HG02884 (cell line): ENCODE data around the gene EPN2.
A peak's percentile ranks its signal among the peaks of the same experiment; 100 is the strongest.

Experiments
- ATAC-seq: cut with Tn5 transposase; IDR thresholded peaks from one replicate; pipeline ENCODE4 v1.9.1; 2021; ENCODE audit warnings: mild to moderate bottlenecking, moderate library complexity; ENCODE audit not compliant: unreplicated experiment

Gene EPN2

DNA sequence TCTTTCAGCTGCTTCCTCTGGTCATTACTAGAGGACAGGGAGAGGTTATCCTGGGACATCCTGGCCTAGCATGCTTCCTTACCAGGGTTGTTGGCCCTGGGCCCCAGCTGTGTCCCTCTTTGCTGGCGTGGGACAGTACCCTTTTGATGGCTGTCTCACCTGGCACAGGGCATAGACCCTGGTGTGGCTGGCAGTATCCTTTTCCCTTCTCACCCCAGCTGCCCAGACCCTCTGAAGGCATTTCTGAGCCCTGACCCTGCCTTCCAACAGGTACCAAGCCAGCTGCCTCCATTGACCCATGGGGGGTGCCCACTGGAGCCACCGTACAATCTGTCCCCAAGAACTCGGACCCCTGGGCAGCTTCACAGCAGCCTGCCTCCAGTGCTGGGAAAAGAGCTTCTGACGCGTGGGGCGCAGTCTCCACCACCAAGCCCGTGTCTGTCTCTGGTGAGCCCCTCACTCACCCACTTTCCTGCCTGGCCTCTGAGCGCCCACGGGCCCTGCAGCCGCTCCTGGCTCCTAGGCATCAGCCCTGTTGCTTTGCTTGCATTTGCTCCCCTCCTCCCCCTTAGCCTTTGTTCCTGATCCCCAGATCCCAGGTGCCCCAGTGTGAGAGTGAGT lies 91.4 kb downstream of the EPN2 start:
- no peak for ATAC-seq

DNA sequence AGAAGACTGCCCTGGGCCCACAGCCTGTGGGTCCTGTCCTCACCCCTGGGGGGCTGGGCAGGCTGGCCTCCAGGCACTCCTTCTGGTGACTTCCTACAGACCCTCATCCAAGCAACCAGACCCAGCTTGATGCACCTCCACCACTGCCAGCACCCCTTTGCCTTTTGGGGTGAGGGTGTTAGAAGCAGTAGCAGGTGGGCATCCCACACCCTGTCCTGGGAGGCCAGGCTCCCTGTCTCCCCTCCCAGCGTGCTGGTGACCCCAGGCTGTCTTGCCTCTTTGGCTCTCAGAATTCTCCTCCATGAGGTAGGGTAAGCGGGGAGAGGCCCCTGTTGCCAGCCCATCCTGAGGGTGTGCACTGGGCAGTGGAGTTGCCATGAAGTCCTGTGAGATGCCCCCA lies 92.0 kb downstream of the EPN2 start:
- ATAC-seq = no peak

DNA sequence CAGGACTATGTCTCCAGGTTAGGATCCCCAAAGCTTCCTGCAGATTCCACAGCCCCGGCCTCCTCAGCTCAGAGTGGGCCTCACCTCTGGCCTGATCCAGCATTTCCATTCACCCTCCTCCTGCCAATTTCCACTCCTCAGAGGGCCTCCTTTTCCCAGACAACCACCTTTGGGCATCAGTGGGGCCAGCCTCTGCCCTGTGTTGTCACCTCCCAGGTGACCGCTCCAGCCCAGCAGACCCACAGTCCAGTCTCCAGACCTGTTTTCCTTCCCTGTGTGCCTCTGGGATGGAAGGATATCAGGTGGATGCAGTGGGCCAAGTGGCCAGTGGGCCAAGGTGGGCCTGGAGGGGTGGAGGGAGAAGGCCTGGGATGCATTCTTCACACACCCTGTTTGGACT lies 92.7 kb downstream of the EPN2 start:
- ATAC-seq = no peak

DNA sequence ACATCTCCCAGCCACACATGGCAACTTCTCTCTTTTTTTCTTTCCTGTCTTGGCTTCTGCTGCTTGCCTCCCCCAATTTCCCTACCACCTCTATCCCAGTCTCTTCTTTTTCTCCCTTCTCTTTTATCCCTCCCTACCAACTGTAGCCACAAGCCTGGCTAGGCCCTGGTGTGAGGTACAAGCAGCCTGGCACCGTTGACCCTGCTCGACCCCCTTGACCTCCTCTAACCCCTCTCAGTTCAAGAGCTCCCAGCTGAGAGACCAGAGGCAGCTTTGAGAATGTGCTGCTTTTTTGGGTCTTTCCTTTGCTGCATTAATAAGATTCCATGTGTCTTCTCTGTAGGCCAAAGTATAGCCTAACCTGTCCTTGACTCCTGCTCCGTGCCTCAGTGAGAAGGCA lies 93.1 kb downstream of the EPN2 start:
- no peak for ATAC-seq

DNA sequence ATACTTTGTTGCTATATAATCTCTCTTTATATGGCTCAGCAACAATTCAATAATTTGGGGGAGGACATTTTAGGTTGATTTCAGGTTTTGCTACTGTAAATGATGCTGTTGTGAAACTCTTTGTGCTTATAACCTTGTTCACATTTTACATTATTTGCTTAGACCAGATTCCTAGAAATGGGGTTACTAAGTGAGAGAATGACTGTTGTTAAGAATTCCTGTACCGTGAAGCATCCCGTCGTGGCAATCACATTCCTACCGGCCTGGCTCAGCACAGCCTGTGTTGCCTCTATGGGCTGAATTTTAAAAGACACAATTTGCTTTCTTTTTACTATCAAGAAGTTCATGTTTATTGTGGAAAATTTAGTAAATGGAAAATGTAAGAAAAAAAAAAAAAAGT lies 94.0 kb downstream of the EPN2 start:
- no peak for ATAC-seq

DNA sequence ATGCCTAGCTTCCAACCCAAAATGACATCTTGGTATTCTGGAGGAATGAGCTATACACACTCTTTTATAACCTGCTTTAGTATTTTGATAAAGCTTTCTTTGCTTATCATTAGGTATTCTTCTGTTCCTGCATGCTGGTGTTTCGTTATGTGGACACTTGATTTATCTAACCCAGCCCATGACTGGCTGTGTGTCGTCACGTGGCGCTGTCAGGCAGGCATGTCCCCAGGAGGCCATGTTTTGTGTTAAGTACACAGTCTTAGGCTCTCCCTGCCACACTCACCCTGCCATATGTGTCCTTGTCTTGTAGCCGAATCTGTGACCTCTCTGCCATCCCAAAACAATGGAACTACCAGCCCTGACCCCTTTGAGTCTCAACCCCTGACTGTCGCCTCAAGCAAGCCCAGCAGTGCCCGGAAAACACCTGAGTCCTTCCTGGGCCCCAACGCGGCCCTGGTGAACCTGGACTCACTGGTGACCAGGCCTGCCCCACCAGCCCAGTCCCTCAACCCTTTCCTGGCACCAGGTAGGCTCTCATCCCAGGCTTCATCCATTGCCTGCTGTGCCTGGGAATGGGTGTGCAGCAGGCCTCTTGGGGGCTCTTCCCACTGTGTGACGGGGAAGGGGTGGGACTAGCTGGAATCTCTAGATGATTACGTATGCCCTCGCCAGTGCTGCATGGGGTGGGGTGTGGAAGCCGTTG lies 94.5 kb downstream of the EPN2 start:
- ATAC-seq = no peak

DNA sequence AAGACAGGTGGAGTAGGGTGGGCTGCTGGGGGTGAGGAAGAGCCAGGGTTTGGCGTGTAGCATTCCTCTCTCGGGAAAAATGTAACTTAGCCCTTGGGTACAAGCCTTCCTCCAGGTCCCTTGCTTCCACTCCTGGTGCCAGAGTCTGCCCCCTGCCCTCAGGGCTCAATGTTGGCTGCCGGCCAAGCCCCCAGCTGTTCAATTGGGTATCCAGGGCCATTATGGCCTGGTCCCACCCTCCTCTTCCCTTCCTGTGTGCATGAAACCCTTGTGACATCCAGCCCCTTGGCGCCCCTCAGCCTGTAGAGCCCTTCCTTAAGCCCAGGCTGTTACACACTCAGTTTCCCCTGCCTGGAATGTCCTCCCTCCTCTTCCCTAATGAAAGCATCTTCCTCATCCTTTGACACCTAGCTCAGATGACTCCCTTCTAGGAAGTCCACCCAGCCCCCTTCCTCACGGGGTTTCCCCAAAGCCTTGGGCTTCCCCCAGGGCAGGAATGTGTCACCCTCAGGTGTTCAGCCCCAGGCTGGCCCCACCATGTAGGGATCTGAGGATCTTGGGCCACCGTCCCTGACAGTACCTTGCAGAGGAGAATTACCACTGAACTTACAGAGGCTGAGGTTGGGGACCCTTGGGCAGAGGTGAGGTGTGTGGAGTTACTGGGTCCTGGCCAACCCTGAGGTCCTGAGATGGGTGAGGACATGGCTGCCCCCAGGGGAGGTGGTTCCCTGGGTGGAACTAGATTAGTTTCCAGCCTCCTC lies 95.4 kb downstream of the EPN2 start:
- no peak for ATAC-seq

DNA sequence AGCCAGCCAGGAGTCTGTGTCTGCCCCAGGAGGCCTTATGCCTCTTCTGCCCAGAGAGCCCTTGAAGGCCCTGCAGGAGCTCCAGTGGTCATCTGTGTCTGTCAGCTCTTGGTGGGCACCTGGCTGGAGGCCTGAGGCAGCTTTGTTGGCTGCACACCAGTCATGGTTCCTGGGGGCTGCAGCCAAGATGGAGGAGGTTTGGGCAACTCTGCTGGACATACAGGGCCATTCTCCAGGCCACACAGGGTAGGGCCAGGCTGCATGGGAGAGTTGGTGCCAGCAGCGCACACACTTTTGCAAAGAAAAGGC lies 95.9 kb downstream of the EPN2 start:
- no peak for ATAC-seq

DNA sequence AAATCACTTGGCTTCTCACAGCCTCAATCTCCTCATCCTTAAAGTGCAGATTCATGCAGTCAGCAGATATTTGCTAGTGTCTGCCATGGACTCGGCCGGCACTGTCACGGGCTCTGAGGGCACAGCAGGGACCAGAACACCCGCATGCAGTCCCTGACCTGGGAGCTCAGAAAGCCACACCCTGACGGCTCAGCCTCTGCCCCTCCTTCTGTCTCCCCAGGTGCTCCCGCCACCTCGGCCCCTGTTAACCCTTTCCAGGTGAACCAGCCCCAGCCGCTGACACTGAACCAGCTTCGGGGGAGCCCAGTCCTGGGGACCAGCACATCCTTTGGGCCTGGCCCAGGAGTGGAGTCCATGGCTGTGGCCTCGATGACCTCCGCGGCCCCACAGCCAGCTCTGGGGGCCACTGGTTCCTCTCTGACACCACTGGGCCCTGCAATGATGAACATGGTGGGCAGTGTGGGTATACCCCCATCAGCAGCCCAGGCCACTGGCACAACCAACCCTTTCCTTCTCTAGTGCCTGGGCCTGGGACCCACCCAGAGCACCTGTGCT lies 96.6 kb downstream of the EPN2 start:
- ATAC-seq = no peak

DNA sequence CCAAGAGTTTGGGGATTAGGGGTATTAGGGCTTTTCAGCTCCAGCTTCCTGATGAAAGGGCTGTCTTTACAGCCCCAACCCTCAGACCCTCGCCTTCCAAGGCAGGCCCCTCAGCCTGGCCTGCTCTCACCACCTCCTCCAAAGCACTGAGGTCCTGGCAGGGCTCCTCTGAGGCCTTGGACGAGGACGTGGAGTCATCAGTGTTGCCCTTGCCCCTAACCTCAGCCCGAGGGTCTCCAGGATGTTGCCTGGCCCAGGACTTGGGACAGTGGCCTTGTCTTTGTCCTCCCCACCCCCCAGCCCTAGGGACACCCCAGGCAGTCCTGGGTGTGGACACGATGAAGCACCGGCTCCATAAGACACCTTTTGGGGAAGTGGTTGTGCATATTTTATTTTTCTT lies 97.2 kb downstream of the EPN2 start:
- ATAC-seq = no peak

DNA sequence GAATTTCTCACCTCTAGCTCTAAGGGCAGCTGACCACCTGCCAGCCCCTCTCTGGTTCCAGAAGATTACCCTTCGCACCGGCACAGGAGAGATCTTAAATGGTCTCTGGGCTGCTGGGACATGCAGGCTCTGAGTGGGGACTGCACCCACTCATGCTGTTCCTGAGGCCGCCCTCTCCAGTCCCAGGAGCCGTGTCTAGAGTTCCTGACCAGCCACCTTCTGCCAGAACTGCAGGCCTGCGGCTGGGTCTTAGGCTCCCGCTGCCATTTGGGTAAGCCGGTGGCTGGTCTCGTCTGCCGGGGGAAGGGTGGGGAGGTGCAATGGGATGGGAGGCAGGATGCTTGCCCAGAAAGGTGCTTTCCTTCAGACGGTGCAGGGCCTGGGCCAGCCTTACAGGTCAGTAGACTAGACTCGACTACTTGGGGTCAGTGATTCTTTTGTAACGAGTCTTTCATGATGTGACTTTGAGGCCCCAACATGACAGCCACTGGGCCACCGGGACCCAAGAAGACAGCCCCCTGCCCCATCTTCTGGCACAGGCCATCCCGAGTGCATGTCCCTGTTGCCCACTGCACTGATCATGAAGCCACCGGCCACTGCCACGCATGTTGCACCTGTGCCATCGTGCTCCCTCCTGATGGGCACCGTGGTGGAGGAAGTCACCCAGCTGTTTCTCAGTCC lies 98.9 kb downstream of the EPN2 start:
- ATAC-seq = no peak

DNA sequence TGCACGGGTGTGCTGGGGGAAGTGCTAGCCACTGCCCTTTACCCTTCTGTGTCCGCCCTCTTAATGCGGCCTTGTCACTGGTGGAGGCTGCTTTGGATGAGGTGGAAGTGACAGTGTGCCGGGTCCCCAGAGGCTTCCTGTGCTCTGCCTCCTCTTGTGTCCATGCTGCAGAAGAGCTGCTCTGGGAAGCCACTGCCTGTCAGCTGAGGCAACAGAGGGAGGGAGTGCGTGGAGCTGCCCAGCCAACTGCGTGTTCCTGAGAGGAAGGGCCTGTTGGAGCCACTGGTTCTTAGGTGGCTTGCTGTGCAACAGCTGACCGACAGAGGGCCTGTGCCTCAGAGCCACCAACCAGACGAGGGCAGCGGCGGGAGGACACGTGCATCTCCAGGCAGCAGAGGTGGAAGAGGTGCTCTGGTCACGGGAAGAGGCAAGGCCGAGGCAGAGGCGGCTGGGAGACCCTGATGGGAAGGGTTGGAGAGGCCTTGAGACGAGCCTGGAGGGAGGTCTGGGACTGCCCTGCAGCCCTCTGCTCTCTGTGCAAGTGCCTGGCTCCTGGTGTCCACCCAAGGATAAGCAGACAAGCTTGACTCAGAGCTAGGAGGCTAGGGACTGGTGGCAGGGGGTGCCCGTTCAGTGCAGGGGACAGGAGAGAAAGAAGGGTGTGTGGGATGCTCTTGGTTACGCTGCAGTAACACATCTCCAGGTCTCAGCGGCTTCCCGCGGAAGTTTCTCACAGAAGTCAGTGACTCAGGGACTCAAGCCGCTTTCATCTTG lies 100.0 kb downstream of the EPN2 start:
- ATAC-seq = no peak

DNA sequence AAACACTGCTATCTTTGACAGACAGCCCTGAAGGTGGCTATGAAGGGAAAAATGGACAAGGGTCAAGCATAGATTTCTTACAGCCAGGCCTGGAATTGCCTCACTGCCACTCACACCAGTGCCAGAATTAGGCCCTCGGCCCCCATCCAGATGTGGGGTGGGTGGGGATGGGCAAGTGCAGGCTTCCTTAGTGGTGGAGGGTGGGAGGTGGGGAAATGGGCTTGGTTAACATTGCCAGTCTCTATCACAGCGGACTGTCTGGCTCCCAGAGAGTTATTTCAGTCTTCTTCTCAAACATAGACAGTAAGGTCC lies 100.5 kb downstream of the EPN2 start:
- no peak for ATAC-seq

DNA sequence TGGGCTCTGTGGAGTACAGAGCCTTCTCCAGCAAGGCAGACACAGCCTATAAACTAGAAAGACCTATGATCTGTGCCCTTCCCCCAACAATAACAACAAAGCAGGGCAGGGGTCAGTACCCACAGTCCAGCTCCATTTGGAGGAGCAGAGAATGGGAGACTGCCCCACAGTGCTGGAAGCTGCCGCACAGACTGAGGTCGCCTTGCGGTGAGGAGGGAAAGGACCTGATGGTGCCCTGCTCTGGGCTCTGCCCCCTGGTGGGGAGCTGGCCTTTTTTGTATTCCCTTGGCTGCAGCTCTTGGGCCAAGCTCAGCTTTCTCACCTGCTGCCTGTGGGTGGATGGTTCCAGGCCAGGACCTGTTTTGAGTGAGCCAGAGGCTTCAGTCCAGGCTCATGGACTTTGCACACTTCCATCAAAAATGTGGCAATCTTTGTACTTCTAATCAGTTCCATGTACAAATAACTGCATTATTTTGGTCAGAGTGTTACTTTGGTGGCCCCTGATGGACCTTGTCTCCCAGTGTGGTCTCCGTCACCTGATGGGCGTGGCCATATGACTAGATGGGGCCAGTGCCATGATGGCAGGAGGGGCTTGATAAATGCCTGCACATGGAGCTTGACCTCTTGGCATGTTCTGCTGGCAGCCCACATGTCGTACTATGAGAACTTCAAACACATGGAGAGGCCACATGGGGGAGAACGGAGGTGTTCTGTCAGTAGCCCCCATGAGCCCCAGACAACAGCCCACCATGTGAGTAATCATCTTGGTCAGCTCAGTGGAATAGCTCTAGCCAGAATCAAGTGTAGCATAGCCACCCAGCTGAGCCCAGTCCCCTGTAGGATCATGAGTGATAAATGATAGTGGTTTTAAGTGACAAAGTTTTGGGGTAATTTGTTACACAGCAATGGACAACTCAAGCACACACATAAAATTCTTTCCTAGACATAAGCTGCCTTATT lies 101.1 kb downstream of the EPN2 start:
- ATAC-seq = peak; percentile 55

DNA sequence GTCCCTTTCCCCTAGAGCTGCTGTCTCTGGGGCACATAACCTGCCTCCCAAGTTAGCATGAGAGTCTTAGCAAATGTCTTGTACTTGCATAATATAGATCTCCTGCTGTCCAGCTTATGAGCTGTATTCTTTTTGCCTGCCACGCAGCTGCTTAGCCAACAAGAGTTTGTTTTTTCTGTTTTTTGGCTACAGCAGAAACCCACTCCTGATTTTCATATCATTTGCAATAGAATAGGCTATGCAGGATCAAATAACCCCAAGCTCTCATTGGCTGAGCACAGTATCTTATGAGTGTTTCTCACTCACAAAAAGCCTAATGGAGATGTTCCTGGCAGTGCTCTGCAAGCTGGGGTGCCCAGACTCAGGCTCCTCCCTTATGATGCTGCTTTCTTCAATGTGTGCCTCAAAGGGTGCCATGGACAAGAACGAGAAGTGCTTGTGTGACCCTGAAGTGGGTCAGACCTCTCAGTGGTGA lies 102.2 kb downstream of the EPN2 start:
- ATAC-seq = no peak

DNA sequence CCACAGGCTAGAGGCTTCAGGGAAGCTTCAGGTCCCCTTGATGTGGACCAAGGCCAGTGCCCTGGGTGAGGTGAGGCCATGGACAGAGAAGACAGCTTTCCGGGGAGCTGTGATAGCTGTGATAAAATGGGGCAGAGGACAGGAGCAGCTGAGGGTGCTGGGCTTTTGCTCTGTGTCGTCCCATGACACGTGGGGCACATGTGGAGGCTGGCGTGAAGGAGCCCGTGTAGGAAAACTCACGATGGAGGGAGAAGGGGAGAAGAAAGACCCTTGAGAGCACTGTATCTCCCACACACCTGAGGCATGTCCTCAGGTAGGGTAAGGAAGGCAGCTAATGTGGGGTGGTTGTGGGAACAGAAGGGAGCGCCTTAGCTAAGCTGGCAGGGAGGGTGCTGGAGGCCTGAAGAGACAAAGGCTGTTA lies 104.1 kb downstream of the EPN2 start:
- ATAC-seq = no peak

DNA sequence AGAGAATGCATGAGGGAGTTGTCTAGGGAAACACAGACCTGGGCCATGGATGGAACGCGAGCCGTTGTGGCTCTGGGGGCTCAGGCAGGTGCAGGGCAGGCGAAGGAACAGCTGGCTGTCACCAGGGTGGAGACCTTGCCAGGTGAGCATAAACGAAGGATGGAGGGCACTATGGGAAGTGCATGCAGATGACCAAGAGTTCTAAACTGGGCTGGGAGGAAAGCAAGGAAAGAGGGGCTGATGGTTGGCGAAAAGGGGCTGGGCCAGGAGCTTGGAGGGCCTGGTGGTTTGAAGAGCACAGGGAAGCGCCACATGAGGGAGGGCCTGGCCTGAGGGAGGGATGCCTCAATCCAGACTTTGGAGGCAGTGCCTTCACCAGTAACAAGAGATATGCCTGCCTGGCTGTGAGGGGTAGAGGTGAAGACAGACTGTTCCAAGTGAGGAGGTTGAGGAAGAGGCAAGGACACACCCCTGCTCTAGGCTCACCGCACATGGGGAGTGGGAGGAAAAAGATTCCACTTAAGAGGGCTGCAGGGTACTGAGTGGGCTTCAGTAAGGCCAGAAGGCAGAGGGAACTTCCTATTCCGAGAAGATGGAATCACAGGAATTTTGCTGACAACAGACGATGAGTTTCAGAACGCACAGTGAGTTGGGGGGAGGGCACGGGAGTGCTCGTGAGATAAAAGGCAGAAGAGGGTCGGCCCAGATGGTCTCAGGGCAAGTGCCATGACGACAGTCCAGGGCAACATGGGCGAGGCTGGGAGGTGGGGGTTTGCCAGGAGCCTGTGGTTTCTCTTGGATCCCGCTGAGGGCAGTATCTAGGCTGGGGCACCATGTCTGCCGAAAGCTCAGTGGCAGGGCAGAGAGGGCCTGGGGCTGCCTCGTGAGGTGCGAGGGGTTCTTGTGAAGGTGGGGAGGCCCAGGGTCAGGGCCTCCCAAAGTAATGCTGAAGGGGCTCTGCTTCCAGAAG lies 104.8 kb downstream of the EPN2 start:
- no peak for ATAC-seq

DNA sequence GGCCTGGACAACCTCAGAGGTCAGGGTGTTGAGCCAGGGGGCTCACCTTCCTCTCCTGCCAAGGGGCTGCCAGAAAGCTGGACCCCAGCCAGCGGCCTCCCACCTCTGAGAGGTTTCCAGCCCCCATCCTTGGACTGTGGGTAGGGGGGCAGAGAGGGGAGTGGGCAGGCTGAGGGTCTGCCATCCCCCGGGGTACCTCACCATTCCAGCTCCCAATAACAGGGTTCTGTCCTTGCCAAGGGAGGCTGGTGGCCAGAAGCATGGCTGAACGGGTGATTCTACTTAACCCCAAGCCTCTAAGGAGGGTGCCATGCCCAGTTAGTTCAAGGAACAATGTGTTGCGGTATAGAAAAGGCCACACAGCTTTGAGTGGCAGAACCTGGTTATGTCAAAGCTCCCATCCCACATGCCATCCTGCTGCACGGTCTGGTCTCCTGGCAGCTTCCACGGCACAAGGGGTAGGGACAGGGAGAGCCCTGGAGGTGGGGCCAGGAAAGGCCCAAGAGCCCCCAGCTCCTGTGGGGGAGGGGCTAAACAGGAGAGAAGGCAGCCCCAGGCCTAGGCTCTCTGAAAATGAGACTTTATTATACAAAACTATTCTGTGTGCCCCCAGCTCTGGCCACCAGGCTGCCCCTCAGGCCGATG lies 105.6 kb downstream of the EPN2 start:
- ATAC-seq = no peak
